H1 (cell line): ENCODE results near the gene SKIDA1. TPM values are rescaled to one million over a fixed set of nuclear protein-coding genes. Genes with fewer than 3 reads are reported as not detected.

ENCODE experiments used
- CTBP2 ChIP-seq: IDR thresholded peaks from 2 replicates; pipeline ENCODE4 v1.7.0; 2011; ENCODE audit warnings: borderline replicate concordance, mild to moderate bottlenecking, moderate library complexity, mixed read lengths, low read length; ENCODE audit not compliant: insufficient read depth, insufficient read length
- GABPA ChIP-seq: IDR thresholded peaks from 2 replicates; pipeline ENCODE4 v1.6.1; 2011; ENCODE audit warnings: mild to moderate bottlenecking, low read length, moderate library complexity, borderline replicate concordance; ENCODE audit not compliant: insufficient read depth
- SIX5 ChIP-seq: IDR thresholded peaks from 2 replicates; pipeline ENCODE4 v1.6.1; 2011; ENCODE audit warnings: mild to moderate bottlenecking, low read depth, low read length
- polyA plus RNA-seq, 7 experiments: library from polyadenylated mRNA; depleted of rRNA in 3 of 7; stranded (reverse) in 5 of 7; unstranded in 2 of 7; fragments of >200 nt in 5 of 7; fragments of 200-250 nt in 2 of 7; gene quantifications; 1 replicate in 5 of 7; 2 replicates in 1 of 7; 4 replicates in 1 of 7; pipeline versions ENCODE4 v1.2.1 to v1.2.3, GENCODE V29; 2011 to 2013; ENCODE audit warnings: missing spikeins in 2 of 7, mixed read lengths in 2 of 7
- total RNA-seq: library from RNA; stranded (reverse); fragmentation: NEBNext Ultra II Directional; extraction: Animal tissue kit (Norgen Biotek cat#: 25700); gene quantifications from 2 replicates; pipeline ENCODE4 v1.2.1, GENCODE V29; 2021

The SKIDA1 gene
- total and polyA plus RNA-seq, 2 of the 8 experiments (the other 6 are each of a cell fraction or from before 2014, with no cell fraction given), result 1.5 to 8.0 TPM

- peak; percentile 42; the same call in 1 of the 2 replicates for TF ChIP-seq GABPA
- TF ChIP-seq CTBP2, result peak; percentile 88
- no peak for TF ChIP-seq SIX5
Measured at GRCh38 chr10:21495752-21496342, 29.6 kb downstream of the SKIDA1 start (continued).
